Liver (tissue), 9 donors: Measurements from ENCODE around the gene HOXB2. TPM values are rescaled to one million over a fixed set of nuclear protein-coding genes. Genes with fewer than 3 reads are reported as not detected.

Experiments
- DNase-seq: peaks from one replicate; pipeline ENCODE4 v3.0.0-alpha.2; 2017; ENCODE audit warnings: low spot score
- H3K27ac ChIP-seq, 2 donors: one replicate each; pipeline ENCODE4 v1.7.0; 2013; ENCODE audit warnings: inconsistent platforms in 2 of 2, low read length in 2 of 2, control low read depth in 1 of 2, low read depth in 1 of 2, mild to moderate bottlenecking in 1 of 2
- H3K27me3 ChIP-seq, 4 donors: one replicate each; pipeline versions ENCODE4 v1.6.1 to v1.7.0; 2013; ENCODE audit warnings: low read length in 3 of 4, inconsistent platforms in 1 of 4, mild to moderate bottlenecking in 1 of 4, moderate library complexity in 1 of 4; ENCODE audit not compliant: control insufficient read depth in 4 of 4, insufficient read depth in 4 of 4
- H3K36me3 ChIP-seq, 4 donors: one replicate each; pipeline versions ENCODE4 v1.6.1 to v1.7.0; 2013; ENCODE audit warnings: low read length in 3 of 4, mild to moderate bottlenecking in 3 of 4, low read depth in 1 of 4, moderate library complexity in 1 of 4; ENCODE audit not compliant: control insufficient read depth in 4 of 4, insufficient read depth in 3 of 4
- H3K4me1 ChIP-seq, 4 donors: one replicate each; pipeline versions ENCODE4 v1.6.1 to v1.7.0; 2013; ENCODE audit warnings: low read length in 3 of 4, mild to moderate bottlenecking in 3 of 4, moderate library complexity in 1 of 4; ENCODE audit not compliant: control insufficient read depth in 4 of 4, insufficient read depth in 4 of 4
- H3K4me3 ChIP-seq, 3 donors: one replicate each; pipeline versions ENCODE4 v1.6.1 to v1.7.0; 2013; ENCODE audit warnings: low read length in 3 of 3, control low read depth in 1 of 3, low read depth in 1 of 3, mild to moderate bottlenecking in 1 of 3
- H3K9ac ChIP-seq, 2 donors: one replicate each; pipeline ENCODE4 v1.7.0; 2013; ENCODE audit warnings: low read length in 2 of 2, mild to moderate bottlenecking in 2 of 2, moderate library complexity in 2 of 2, control low read depth in 1 of 2, low read depth in 1 of 2
- H3K9me3 ChIP-seq, 4 donors: one replicate each; pipeline versions ENCODE4 v1.6.1 to v1.7.0; 2013; ENCODE audit warnings: low read length in 3 of 4; ENCODE audit not compliant: control insufficient read depth in 4 of 4
- ATF3 ChIP-seq: IDR thresholded peaks from 2 replicates; pipeline ENCODE4 v1.6.1; 2016; ENCODE audit warnings: antibody characterized with exemption
- CTCF ChIP-seq: fragments of 150-350 bp; IDR thresholded peaks from 2 replicates; pipeline ENCODE4 v1.5.1; 2017; ENCODE audit warnings: improper control_type of control experiment, low read depth, low read length; ENCODE audit not compliant: missing input control
- EGR1 ChIP-seq, 2 donors: IDR thresholded peaks; 2 replicates each; pipeline ENCODE4 v1.6.1; 2016 to 2018; ENCODE audit warnings: antibody characterized with exemption in 2 of 2, low read depth in 2 of 2
- FOXA1 ChIP-seq: IDR thresholded peaks from 2 replicates; pipeline ENCODE4 v1.6.1; 2016; ENCODE audit warnings: antibody characterized with exemption
- FOXA2 ChIP-seq: IDR thresholded peaks from 2 replicates; pipeline ENCODE4 v1.6.1; 2016; ENCODE audit warnings: antibody characterized with exemption
- GABPA ChIP-seq, 2 donors: IDR thresholded peaks in 1 of 2; conservative IDR thresholded peaks in 1 of 2; 2 replicates each; pipeline ENCODE4 v1.6.1; 2016; ENCODE audit warnings: antibody characterized with exemption in 2 of 2, mild to moderate bottlenecking in 1 of 2, moderate library complexity in 1 of 2
- HNF4A ChIP-seq, 2 donors: conservative IDR thresholded peaks; 2 replicates each; pipeline ENCODE4 v1.6.1; 2016; ENCODE audit warnings: antibody characterized with exemption in 2 of 2, mild to moderate bottlenecking in 2 of 2
- HNF4G ChIP-seq: IDR thresholded peaks from 2 replicates; pipeline ENCODE4 v1.6.1; 2016; ENCODE audit warnings: antibody characterized with exemption
- JUND ChIP-seq, 2 donors: IDR thresholded peaks; 2 replicates each; pipeline ENCODE4 v1.6.1; 2016; ENCODE audit warnings: antibody characterized with exemption in 2 of 2
- NR2F2 ChIP-seq: IDR thresholded peaks from 2 replicates; pipeline ENCODE4 v1.6.1; 2016; ENCODE audit warnings: antibody characterized with exemption
- REST ChIP-seq: IDR thresholded peaks from 2 replicates; pipeline ENCODE4 v1.6.1; 2016; ENCODE audit warnings: antibody characterized with exemption, mild to moderate bottlenecking
- RXRA ChIP-seq, 2 donors: IDR thresholded peaks; 2 replicates each; pipeline ENCODE4 v1.6.1; 2017 to 2018; ENCODE audit warnings: antibody characterized with exemption in 2 of 2, mild to moderate bottlenecking in 1 of 2
- TAF1 ChIP-seq: conservative IDR thresholded peaks from 2 replicates; pipeline ENCODE4 v1.6.1; 2016; ENCODE audit warnings: antibody characterized with exemption, mild to moderate bottlenecking
- YY1 ChIP-seq: IDR thresholded peaks from 2 replicates; pipeline ENCODE4 v1.6.1; 2016; ENCODE audit warnings: antibody characterized with exemption, mild to moderate bottlenecking
- ZBTB33 ChIP-seq: IDR thresholded peaks from 2 replicates; pipeline ENCODE4 v1.6.1; 2016; ENCODE audit warnings: antibody characterized with exemption
- WGBS: extraction: QIAGEN DNeasy Blood & Tissue Kit; methylation state at CpG from one replicate; pipeline ENCODE4 v1.1.7; 2013; 5-methylcytosine and 5-hydroxymethylcytosine counted together
- polyA plus RNA-seq, 2 donors: library from polyadenylated mRNA; stranded (reverse) in 1 of 2; unstranded in 1 of 2; fragments of 200-250 nt in 1 of 2; fragments of >200 nt in 1 of 2; fragmentation: Nextera tagmentation in 1 of 2; extraction: Ambion mirVana in 1 of 2; gene quantifications; one replicate each; pipeline versions ENCODE4 v1.2.1 to v1.2.3, GENCODE V29; 2013 to 2015
- total RNA-seq, 2 donors: library from RNA; depleted of rRNA; stranded (reverse); fragments of >200 nt; gene quantifications; one replicate each; pipeline ENCODE4 v1.2.3, GENCODE V29; 2014
- TF ChIP-seq, protein P1 (sequence below): IDR thresholded peaks from 2 replicates; pipeline ENCODE4 v1.6.1; 2016; ENCODE audit warnings: antibody characterized with exemption
- donor health status: healthy.
- donor health status: healthy.
- donor health status: healthy.
- donor health status: healthy.
- donor health status: healthy.

Gene HOXB2
- total and polyA plus RNA-seq, 4 donors = 0.67 to 2.5 (median 1.8) TPM

DNA sequence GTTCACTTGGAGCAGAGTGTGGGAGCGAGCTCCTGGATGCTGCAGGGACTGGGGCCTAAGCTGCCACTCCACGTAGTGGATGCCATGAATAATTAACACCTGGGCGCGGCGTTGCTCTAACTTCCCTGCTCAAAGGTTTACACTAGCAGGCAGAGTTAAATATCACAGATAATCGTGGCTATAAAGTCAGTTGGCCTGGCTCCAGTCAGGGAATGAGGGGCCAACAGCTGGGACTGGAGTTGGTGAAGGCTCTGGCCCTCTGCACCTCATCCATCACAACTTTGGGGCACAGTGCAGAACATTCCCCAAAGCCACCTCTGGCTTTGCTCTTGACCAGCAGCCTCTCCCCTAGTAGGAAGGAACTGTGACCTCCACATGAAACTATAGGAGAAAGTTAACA, 22.3 kb upstream of the HOXB2 start:
- peaks cover 0 to 33% (median 11%) of the 10 kb centered on the region in 4 donors for H3K27me3 ChIP-seq
- no peak for DNase-seq
- peaks cover 0 to 2% (median 0%) of the 10 kb centered on the region in 4 donors for H3K4me1 ChIP-seq
- no peak for TF ChIP-seq FOXA2
- no peak for TF ChIP-seq FOXA1
- TF ChIP-seq, protein P1, sequence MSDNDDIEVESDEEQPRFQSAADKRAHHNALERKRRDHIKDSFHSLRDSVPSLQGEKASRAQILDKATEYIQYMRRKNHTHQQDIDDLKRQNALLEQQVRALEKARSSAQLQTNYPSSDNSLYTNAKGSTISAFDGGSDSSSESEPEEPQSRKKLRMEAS = no peak
- no peak for TF ChIP-seq REST
- no peak for TF ChIP-seq ZBTB33
- TF ChIP-seq YY1 = no peak
- TF ChIP-seq JUND (IDR thresholded peaks at IDR 0.05) = no peak
- no peak for TF ChIP-seq NR2F2
- no peak for TF ChIP-seq RXRA (IDR thresholded peaks at IDR 0.05)
- TF ChIP-seq EGR1 (IDR thresholded peaks at IDR 0.05; ENCODE audit: low read depth in 2 of 2) = no peak
- TF ChIP-seq TAF1 = no peak
- no peak for TF ChIP-seq ATF3
- TF ChIP-seq CTCF = no peak
- TF ChIP-seq HNF4A (conservative IDR thresholded peaks at IDR 0.05) = no peak
- no peaks in the 10 kb centered on the region for H3K36me3 ChIP-seq
- no peak overlapping the region for H3K4me3 ChIP-seq
- no peaks in the 10 kb centered on the region for H3K9me3 ChIP-seq
- H3K9ac ChIP-seq = no peak overlapping the region
- WGBS = 27% methylated on average over 6 of the region's 6 CpGs
- H3K27ac ChIP-seq = no peak overlapping the region

DNA sequence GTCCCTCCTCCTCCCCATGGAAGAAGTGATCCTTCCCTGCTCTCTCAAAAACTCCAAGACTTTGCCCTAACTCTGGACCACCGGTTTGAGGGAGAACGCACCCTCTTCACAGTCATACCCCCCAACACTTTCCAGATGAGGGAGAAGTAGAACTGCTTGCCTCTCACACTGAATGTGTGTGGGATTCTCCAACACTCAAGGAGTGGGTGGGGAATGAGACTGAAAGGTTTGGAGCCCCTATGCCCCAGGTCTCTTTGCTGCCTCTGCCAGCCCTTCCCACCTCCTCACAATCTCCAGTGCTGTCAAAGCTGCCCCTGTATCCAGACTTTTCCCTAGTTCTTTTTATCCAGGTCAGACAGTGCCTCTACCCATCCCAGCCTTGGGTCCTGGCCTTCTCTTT, 21.8 kb upstream of the HOXB2 start:
- WGBS = 42% methylated on average over 2 of the region's 2 CpGs
- no peak overlapping the region for H3K9ac ChIP-seq
- H3K4me1 ChIP-seq = peaks cover 0 to 2% (median 0%) of the 10 kb centered on the region in 4 donors
- H3K36me3 ChIP-seq = no peaks in the 10 kb centered on the region
- peaks cover 0 to 33% (median 11%) of the 10 kb centered on the region in 4 donors for H3K27me3 ChIP-seq
- no peak for DNase-seq
- no peaks in the 10 kb centered on the region for H3K9me3 ChIP-seq
- no peak overlapping the region for H3K4me3 ChIP-seq
- no peak overlapping the region for H3K27ac ChIP-seq
- TF ChIP-seq HNF4G = no peak
- TF ChIP-seq RXRA (IDR thresholded peaks at IDR 0.05) = no peak
- TF ChIP-seq ATF3 = no peak
- TF ChIP-seq GABPA (IDR thresholded peaks at IDR 0.05 in 1 of 2, conservative IDR thresholded peaks at IDR 0.05 in 1 of 2) = no peak
- TF ChIP-seq FOXA2 = no peak
- TF ChIP-seq YY1 = no peak
- TF ChIP-seq CTCF = no peak
- TF ChIP-seq EGR1 (IDR thresholded peaks at IDR 0.05; ENCODE audit: low read depth in 2 of 2) = no peak
- TF ChIP-seq NR2F2 = no peak
- TF ChIP-seq ZBTB33 = no peak
- TF ChIP-seq TAF1 = no peak
- no peak for TF ChIP-seq JUND (IDR thresholded peaks at IDR 0.05)
- no peak for TF ChIP-seq HNF4A (conservative IDR thresholded peaks at IDR 0.05)
